Measurements from ENCODE around the gene PPM1G.

PPM1G gene

DNA sequence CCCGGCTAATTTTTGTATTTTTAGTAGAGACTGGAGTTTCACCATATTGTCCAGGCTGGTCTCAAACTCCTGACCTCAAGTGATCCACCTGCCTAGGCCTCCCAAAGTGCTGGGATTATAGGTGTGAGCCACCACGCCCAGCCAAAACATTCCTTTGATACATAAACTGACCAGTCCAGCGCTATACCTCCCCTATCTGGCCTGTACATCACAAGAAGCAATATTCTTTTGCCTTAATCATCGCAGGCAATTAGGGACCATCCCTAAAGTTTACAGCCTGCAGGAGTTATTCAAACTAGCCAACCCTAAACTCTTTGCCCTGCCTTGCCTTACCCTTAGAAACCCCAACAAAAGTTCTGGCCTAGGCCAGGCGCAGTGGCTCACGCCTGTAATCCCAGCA lies 6.8 kb upstream of the PPM1G start:
- DNase-seq (ENCODE audit: low read depth) = no peak
- TF ChIP-seq, protein P1, sequence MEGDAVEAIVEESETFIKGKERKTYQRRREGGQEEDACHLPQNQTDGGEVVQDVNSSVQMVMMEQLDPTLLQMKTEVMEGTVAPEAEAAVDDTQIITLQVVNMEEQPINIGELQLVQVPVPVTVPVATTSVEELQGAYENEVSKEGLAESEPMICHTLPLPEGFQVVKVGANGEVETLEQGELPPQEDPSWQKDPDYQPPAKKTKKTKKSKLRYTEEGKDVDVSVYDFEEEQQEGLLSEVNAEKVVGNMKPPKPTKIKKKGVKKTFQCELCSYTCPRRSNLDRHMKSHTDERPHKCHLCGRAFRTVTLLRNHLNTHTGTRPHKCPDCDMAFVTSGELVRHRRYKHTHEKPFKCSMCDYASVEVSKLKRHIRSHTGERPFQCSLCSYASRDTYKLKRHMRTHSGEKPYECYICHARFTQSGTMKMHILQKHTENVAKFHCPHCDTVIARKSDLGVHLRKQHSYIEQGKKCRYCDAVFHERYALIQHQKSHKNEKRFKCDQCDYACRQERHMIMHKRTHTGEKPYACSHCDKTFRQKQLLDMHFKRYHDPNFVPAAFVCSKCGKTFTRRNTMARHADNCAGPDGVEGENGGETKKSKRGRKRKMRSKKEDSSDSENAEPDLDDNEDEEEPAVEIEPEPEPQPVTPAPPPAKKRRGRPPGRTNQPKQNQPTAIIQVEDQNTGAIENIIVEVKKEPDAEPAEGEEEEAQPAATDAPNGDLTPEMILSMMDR (IDR thresholded peaks at IDR 0.05; ENCODE audit: insufficient read depth, low read depth, low read length, missing control alignments) = no peak
- H3K4me3 ChIP-seq (ENCODE audit: low read length) = no peak overlapping the region

DNA sequence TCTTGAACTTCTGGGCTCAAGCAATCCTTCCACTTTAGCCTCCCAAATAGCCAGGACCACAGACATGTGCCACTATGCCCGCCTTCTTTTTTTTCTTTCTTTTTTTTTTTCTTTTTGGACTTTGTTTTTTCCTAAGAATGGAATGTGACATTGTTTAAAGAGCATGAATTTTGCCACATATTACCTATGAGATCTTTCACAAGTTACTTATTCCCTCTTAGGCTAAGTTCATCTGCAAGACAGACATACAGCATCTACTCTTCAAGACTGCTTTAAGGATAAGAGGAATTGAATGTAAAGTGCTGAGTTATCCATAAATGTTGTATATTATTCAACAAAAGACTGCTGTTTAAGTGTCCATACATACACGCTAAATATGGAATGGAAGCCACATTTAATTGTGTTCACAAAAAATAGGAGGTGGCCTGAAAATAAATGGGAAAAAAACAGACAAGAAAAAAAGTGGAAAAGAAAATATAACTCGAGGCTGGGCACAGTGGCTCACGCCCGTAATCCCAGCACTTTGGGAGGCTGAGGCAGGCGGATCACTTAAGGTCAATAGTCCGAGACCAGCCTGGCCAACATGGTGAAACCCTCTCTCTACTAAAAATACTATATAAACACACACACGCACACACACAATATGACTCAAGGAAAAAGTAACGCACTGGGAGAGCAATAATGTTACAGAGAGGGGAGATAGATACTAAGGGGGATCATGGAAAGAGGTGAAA lies 3.2 kb upstream of the PPM1G start:
- DNase-seq (ENCODE audit: low read depth) = no peak
- H3K4me3 ChIP-seq (ENCODE audit: low read length) = no peak overlapping the region
- TF ChIP-seq, protein P1 (IDR thresholded peaks at IDR 0.05; ENCODE audit: insufficient read depth, low read depth, low read length, missing control alignments) = no peak

DNA sequence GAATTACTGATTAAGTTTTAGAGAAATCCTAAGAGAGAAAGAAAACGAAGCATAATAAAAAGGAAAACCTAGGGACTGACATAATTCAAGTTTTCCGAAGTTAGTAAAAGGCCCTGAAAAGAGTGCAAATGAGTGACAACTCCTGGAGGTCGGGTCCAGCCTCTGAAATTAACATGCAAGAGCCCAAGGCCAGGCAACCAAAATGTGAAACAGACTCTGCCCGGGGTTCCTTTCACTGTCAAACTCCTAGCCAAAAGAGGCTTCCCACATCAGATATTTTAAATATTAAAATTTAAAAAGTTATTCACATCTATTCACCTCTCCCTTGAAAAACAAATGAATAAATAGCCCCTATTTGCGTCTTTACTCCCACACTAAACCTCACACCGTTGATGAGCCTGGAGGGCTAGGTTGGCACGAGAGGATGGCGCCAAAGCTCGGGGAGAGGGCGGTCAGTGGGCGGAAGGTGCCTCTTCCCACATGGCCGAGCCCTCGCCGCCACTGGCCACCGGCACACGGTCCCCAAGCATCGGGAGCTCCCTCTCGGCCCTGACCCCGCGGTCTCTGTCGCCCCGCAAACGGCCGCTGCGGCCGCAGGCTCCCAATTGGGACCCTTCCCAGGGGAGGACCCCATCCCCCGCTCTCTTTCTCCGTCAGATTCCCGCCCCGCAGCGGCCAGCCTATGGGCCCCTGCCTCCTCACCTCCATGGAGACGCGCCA lies 630 bp downstream of the PPM1G start:
- DNase-seq (ENCODE audit: low read depth) = peak; percentile 23
- TF ChIP-seq, protein P1 (IDR thresholded peaks at IDR 0.05; ENCODE audit: insufficient read depth, low read depth, low read length, missing control alignments) = no peak
- peak overlapping the region; percentile 90 for H3K4me3 ChIP-seq (ENCODE audit: low read length)

DNA sequence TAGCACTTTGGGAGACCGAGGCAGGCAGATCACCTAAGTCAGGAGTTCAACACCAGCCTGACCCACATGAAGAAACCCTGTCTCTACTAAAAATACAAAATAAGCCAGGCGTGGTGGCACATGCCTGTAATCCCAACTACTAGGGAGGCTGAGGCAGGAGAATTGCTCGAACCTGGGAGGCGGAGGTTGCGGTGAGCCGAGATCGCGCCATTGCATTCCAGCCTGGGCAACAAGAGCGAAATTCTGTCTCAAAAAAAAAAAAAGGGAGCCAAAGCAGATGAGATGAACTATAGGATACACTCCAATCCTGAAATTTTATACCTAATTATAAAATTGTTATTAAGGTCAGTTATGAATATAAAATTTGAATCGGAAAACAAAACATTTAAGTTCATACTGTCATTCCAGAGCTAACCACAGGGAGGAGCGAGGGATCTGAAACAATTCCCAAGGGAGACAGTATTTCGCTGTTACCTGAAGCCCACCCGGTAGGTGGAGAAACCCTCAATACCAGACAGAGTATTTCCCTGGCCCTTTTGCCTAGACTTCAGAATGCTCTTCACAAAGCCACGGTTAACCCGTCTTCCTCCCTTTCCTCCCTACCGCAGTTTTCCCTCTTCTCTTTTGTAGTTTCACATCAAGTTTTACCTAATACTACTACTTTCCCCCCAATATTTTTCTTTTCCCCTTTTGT lies 1.4 kb downstream of the PPM1G start:
- DNase-seq (ENCODE audit: low read depth) = peak; percentile 68
- H3K4me3 ChIP-seq (ENCODE audit: low read length) = peak overlapping the region; percentile 90
- TF ChIP-seq, protein P1 (IDR thresholded peaks at IDR 0.05; ENCODE audit: insufficient read depth, low read depth, low read length, missing control alignments) = peak; percentile 77

DNA sequence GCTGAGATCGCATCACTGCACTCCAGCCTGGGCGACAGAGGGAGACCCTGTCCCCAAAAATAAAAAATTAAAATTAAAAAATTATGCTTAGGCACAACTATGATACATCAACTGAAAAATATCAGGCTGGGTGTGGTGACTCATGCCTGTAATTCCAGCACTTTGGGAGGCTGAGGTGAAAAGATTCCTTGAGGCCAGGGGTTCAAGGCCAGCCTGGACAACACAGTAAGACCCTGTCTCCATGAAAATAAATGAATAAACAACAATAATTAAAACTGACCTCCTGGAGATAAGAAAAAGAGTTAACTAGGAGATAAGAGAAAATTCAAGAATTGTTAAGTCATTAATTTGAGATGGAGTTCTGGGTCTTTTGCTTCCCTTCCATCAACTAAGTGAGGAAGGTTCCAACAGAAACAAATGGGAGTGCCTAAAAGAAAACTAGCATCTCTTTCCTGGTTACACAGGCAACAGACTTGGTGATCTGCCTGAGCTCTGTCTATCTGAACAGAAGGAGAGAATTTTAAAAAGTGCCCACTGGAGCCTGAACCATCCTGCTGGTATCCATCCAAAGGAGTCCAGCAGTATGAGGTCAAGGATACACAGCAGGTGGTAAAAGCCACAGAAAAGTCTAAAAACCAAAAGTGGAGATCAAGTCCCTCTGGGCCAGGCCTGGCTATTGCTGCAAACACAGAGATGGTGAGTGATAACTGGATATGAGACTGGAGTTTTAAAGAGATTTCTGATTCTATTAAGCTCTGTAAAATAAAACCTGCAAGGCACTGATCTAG lies 8.8 kb downstream of the PPM1G start:
- H3K4me3 ChIP-seq (ENCODE audit: low read length) = no peak overlapping the region
- no peak for DNase-seq (ENCODE audit: low read depth)
- TF ChIP-seq, protein P1 (IDR thresholded peaks at IDR 0.05; ENCODE audit: insufficient read depth, low read depth, low read length, missing control alignments) = no peak

DNA sequence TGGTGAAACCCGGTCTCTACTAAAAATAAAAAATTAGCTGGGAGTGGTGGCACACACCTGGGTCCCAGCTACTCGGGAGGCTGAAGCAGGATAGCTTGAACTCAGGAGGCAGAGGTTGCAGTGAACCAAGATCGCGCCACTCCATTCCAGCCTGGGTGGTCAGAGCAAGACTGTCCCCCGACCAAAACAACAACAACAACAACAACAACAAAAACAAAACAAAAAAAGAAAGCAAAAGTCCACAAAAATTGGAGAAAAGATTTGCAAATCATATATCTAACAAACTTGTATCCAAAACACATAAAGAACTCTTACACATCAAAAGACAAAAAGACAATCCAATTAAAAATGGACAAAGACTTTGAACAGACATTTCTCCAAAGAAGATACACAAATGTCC lies 10.4 kb downstream of the PPM1G start:
- no peak overlapping the region for H3K4me3 ChIP-seq (ENCODE audit: low read length)
- DNase-seq (ENCODE audit: low read depth) = no peak
- TF ChIP-seq, protein P1 (IDR thresholded peaks at IDR 0.05; ENCODE audit: insufficient read depth, low read depth, low read length, missing control alignments) = no peak
